Astrocyte of the spinal cord (primary cell): ENCODE results near the gene CHCT1.
"Not testable (repeated sequence)": the region's sequence is repeated elsewhere in the genome, so short reads cannot be mapped to it uniquely, and the experiment has no call there.

Experiments
- DNase-seq: peaks from one replicate; pipeline ENCODE4 v3.0.0; 2011; ENCODE audit warnings: low read depth, low spot score
- H3K4me3 ChIP-seq: 2 replicates; pipeline ENCODE4 v1.5.1; 2011; ENCODE audit warnings: low read depth, mild to moderate bottlenecking, low read length, moderate library complexity
- in situ Hi-C: cut with HindIII; loops from 2 replicates; pipeline ENCODE4 v1.10.0; 2017; ENCODE audit warnings: low sequenced_read_pairs
- TF ChIP-seq, protein P1 (sequence below): IDR thresholded peaks from 2 replicates; pipeline ENCODE4 v1.5.1; 2012; ENCODE audit warnings: low read depth, mild to moderate bottlenecking, low read length, inconsistent platforms

CHCT1 gene

DNA sequence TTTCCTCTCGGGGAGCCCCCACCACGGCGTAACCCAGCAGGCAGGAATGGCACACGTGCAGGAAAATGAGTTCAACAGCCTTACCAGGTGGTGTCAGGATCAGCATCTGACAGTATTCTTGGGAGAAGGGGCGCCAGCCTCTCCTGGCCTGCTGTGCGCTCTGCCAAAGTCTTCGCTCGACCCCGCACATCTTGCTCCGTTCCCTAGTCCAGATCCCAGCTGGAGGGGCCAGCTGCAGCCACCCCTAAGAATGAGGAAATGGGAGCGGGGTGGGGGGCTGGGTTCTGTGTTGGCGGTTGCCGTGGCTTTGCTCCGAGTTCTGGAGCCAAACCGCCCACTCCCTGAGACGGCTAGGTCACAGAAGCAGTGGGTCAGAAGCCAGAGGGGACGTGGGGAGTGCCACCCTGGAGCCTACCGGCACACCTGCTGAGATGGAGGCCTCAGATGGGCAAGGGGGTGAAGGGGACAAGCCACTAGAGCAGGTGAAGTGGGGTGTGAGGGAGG, at the start of gene CHCT1:
TSS of gene CHCT1 (plus strand) at position 328 of the 504 bp plus-strand sequence. CDS start at position 432, 104 bp downstream.
- TF ChIP-seq, protein P1, sequence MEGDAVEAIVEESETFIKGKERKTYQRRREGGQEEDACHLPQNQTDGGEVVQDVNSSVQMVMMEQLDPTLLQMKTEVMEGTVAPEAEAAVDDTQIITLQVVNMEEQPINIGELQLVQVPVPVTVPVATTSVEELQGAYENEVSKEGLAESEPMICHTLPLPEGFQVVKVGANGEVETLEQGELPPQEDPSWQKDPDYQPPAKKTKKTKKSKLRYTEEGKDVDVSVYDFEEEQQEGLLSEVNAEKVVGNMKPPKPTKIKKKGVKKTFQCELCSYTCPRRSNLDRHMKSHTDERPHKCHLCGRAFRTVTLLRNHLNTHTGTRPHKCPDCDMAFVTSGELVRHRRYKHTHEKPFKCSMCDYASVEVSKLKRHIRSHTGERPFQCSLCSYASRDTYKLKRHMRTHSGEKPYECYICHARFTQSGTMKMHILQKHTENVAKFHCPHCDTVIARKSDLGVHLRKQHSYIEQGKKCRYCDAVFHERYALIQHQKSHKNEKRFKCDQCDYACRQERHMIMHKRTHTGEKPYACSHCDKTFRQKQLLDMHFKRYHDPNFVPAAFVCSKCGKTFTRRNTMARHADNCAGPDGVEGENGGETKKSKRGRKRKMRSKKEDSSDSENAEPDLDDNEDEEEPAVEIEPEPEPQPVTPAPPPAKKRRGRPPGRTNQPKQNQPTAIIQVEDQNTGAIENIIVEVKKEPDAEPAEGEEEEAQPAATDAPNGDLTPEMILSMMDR = no peak
- H3K4me3 ChIP-seq = peak within 1 kb of the TSS; percentile 45
- DNase-seq = no peak
- in situ Hi-C loops = no loop called here

- peak; percentile 74 for DNase-seq
- no peak overlapping the region for H3K4me3 ChIP-seq
- in situ Hi-C loops = no loop called here
- TF ChIP-seq, protein P1 = no peak
Measured at GRCh38 chr17:60372790-60373483, 49.4 kb upstream of the CHCT1 start.

GRCh38 chr17:60378187-60378586, 44.1 kb upstream of the CHCT1 start:
- DNase-seq, H3K4me3 ChIP-seq, in situ Hi-C loops: not testable (repeated sequence)

- DNase-seq, in situ Hi-C loops, H3K4me3 ChIP-seq: not testable (repeated sequence)
Measured at GRCh38 chr17:60379461-60379860, 42.8 kb upstream of the CHCT1 start.

DNA sequence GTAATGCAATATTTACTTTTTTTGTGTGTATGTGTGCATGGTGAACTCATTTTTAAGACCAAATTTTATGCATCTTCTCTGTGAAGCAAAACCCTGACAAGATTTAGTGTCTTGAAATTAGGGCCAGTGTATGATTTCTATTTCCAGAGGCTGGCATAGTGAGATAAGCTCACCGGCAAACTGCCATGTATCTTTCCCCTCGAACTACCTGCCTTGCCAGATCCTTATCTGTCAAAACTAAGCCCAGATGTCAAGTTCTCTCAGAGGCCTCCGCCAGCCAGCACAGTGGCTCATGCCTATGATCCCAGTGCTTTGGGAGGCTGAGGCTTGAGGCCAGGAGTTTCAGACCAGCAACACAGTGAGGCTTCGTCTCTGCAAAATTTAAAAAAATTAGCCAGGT, 40.3 kb upstream of the CHCT1 start:
- in situ Hi-C loops = no loop called here
- no peak overlapping the region for H3K4me3 ChIP-seq
- TF ChIP-seq, protein P1 = no peak
- DNase-seq = no peak

DNA sequence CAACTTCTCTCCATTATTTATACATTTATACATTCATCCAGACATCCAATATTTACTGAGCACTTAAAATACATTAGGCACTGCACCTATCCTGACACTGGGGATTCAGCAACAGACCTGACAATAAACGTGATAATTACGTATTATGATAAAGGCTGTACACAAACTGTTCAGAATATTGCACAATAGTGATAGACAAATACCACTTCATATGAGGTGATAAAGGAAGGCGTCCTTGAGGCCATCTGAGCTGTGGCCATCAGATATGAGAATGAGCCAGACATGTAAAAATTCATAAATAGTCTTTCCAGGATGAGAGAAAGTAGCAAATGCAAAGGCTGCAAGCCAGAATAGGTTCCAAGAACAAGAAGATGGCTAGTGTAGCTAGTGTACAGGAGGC, 38.9 kb upstream of the CHCT1 start:
- TF ChIP-seq, protein P1 = no peak
- in situ Hi-C loops = no loop called here
- DNase-seq = no peak
- no peak overlapping the region for H3K4me3 ChIP-seq

DNA sequence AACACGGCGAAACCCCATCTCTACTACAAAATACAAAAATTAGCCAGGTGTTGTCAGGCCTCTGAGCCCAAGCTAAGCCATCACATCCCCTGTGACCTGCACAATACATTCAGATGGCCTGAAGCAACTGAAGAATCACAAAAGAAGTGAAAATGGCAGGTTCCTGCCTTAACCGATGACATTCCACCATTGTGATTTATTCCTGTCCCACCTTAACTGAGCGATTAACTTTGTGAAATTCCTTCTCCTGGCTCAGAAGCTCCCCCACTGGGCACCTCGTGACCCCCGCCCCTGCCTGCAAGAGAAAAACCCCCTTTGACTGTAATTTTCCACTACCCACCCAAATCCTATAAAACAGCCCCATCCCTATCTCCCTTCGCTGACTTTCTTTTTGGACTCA, 37.4 kb upstream of the CHCT1 start:
- H3K4me3 ChIP-seq, DNase-seq, in situ Hi-C loops: not testable (repeated sequence)

DNA sequence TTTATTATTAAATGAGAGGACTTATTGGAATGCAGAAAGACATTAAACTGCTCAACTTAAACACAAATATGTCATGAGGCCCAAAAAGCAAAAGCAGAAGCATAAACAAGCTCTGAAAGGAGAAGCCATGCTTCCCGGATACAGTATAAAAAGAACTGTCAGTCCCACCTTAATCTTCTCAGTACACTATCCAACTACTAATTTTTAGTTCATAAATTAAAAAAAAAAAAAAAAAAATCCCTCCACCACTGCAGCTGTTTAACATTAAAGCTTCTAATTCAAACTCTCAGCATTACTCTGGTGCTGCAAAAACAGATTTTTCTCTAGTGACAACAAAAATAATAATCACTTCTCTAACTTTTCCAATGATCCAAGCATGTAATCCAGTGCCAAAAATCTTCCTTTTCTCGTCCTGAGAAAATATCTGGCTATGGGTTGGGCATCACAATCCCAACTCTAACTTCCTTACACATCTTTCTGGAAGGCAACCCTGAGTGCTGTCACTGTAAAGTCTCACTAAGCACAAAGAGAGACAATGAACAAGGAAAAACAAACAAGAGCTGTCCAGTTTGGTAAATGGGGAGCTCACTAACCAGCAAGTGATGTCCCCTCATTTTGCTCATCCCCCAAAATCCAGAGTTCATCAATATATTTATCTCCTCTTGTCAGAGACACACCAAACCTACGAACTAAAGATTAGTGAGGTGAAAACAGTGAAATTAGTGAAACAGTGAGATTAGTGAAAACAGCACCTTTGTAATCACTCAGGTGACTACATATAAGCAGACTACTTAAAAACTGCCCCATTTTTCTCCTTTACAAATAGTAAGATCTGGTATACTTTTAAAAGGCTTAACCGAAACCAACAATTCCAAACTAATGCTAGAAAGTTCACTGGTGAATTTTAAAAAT, 35.9 kb upstream of the CHCT1 start:
- TF ChIP-seq, protein P1 = no peak
- no peak overlapping the region for H3K4me3 ChIP-seq
- no peak for DNase-seq
- in situ Hi-C loops = no loop called here
